ENCODE results near the gene TTLL7.

GRCh38 chr1:84020151-84020550 is 21.2 kb upstream of the TTLL7 start:
- TF ChIP-seq, protein P1, sequence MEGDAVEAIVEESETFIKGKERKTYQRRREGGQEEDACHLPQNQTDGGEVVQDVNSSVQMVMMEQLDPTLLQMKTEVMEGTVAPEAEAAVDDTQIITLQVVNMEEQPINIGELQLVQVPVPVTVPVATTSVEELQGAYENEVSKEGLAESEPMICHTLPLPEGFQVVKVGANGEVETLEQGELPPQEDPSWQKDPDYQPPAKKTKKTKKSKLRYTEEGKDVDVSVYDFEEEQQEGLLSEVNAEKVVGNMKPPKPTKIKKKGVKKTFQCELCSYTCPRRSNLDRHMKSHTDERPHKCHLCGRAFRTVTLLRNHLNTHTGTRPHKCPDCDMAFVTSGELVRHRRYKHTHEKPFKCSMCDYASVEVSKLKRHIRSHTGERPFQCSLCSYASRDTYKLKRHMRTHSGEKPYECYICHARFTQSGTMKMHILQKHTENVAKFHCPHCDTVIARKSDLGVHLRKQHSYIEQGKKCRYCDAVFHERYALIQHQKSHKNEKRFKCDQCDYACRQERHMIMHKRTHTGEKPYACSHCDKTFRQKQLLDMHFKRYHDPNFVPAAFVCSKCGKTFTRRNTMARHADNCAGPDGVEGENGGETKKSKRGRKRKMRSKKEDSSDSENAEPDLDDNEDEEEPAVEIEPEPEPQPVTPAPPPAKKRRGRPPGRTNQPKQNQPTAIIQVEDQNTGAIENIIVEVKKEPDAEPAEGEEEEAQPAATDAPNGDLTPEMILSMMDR (optimal IDR thresholded peaks at IDR 0.05 in 1 of 3, IDR thresholded peaks at IDR 0.05 in 1 of 3, conservative IDR thresholded peaks at IDR 0.05 in 1 of 3; ENCODE audit: extremely low read depth in 1 of 3, insufficient read depth in 2 of 3, low read length in 3 of 3): no peak
- TF ChIP-seq EZH2 (IDR thresholded peaks at IDR 0.05; ENCODE audit: low read length): no peak
